Measurements from ENCODE around the gene C10orf90.

Gene C10orf90

GRCh38 chr10:126376956-126377355, 293.5 kb downstream of the C10orf90 start:
- no peak overlapping the region for H3K23ac ChIP-seq (ENCODE audit: low read depth, low read length, poor library complexity)
- H2AFZ ChIP-seq (ENCODE audit: low read length), result no peak overlapping the region
- H3K9ac ChIP-seq (ENCODE audit: low read depth, low read length, poor library complexity), result no peak overlapping the region
- no peak overlapping the region for H2BK15ac ChIP-seq (ENCODE audit: low read length)
- H3K9me3 ChIP-seq (replicated peaks in 1 of 2; ENCODE audit: control insufficient read depth in 2 of 2, insufficient read depth in 1 of 2, low read depth in 1 of 2, low read length in 2 of 2), result peaks cover 0 to 3% of the 10 kb centered on the region in 2 donors
- no peak overlapping the region for H3K27ac ChIP-seq (replicated peaks; ENCODE audit: low read length)
- no peaks in the 10 kb centered on the region for H3K36me3 ChIP-seq (replicated peaks in 1 of 2; ENCODE audit: control insufficient read depth in 2 of 2, insufficient read depth in 2 of 2, low read length in 2 of 2)
- no peak overlapping the region for H3K14ac ChIP-seq (ENCODE audit: low read length)
- DNase-seq (ENCODE audit: low spot score), result no peak
- no peak overlapping the region for H3K4me3 ChIP-seq (ENCODE audit: low read length in 2 of 2)
- no peak overlapping the region for H2BK12ac ChIP-seq (ENCODE audit: low read length)
- H4K8ac ChIP-seq (ENCODE audit: low read depth, low read length), result no peak overlapping the region
- H3K18ac ChIP-seq (ENCODE audit: low read length), result no peak overlapping the region
- H2BK120ac ChIP-seq (ENCODE audit: low read depth, low read length), result no peak overlapping the region
- H3K4ac ChIP-seq (ENCODE audit: low read length), result no peak overlapping the region
- H2AK5ac ChIP-seq (ENCODE audit: low read depth, low read length), result no peak overlapping the region
- no peaks in the 10 kb centered on the region for H3K79me1 ChIP-seq (ENCODE audit: low read depth, low read length)
- no peak overlapping the region for H3K4me2 ChIP-seq (ENCODE audit: insufficient read depth, low read length, poor library complexity, severe bottlenecking)
- no peaks in the 10 kb centered on the region for H3K27me3 ChIP-seq (ENCODE audit: control insufficient read depth in 3 of 3, insufficient read depth in 3 of 3, low read depth in 1 of 3, low read length in 3 of 3)
- WGBS, 2 donors (ENCODE audit: extremely low coverage in 2 of 2, insufficient read length in 2 of 2, insufficient replicate concordance in 1 of 2), result no CpG with 5 or more reads among the region's 2 CpGs
- no peak overlapping the region for H2BK5ac ChIP-seq (ENCODE audit: low read length)
- no peaks in the 10 kb centered on the region for H3K4me1 ChIP-seq (ENCODE audit: control insufficient read depth in 2 of 2, insufficient read depth in 1 of 2, low read depth in 1 of 2, low read length in 2 of 2)
- H4K91ac ChIP-seq (ENCODE audit: low read depth, low read length, poor library complexity), result no peak overlapping the region

- no peak overlapping the region for H3K27ac ChIP-seq (replicated peaks; ENCODE audit: low read length)
- H3K23ac ChIP-seq (ENCODE audit: low read depth, low read length, poor library complexity), result no peak overlapping the region
- H3K18ac ChIP-seq (ENCODE audit: low read length), result no peak overlapping the region
- H3K9me3 ChIP-seq (replicated peaks in 1 of 2; ENCODE audit: control insufficient read depth in 2 of 2, insufficient read depth in 1 of 2, low read depth in 1 of 2, low read length in 2 of 2), result peaks cover 0 to 3% of the 10 kb centered on the region in 2 donors
- H3K4me3 ChIP-seq (ENCODE audit: low read length in 2 of 2), result no peak overlapping the region
- no peaks in the 10 kb centered on the region for H3K36me3 ChIP-seq (replicated peaks in 1 of 2; ENCODE audit: control insufficient read depth in 2 of 2, insufficient read depth in 2 of 2, low read length in 2 of 2)
- no peaks in the 10 kb centered on the region for H3K4me1 ChIP-seq (ENCODE audit: control insufficient read depth in 2 of 2, insufficient read depth in 1 of 2, low read depth in 1 of 2, low read length in 2 of 2)
- no peak overlapping the region for H3K4me2 ChIP-seq (ENCODE audit: insufficient read depth, low read length, poor library complexity, severe bottlenecking)
- H3K9ac ChIP-seq (ENCODE audit: low read depth, low read length, poor library complexity), result no peak overlapping the region
- H2BK120ac ChIP-seq (ENCODE audit: low read depth, low read length), result no peak overlapping the region
- H2BK5ac ChIP-seq (ENCODE audit: low read length), result no peak overlapping the region
- no peaks in the 10 kb centered on the region for H3K79me1 ChIP-seq (ENCODE audit: low read depth, low read length)
- H4K91ac ChIP-seq (ENCODE audit: low read depth, low read length, poor library complexity), result no peak overlapping the region
- WGBS, 2 donors (ENCODE audit: extremely low coverage in 2 of 2, insufficient read length in 2 of 2, insufficient replicate concordance in 1 of 2), result no CpG with 5 or more reads among the region's 1 CpG
- H3K14ac ChIP-seq (ENCODE audit: low read length), result no peak overlapping the region
- H2BK15ac ChIP-seq (ENCODE audit: low read length), result no peak overlapping the region
- no peak for DNase-seq (ENCODE audit: low spot score)
- H3K4ac ChIP-seq (ENCODE audit: low read length), result no peak overlapping the region
- no peak overlapping the region for H2BK12ac ChIP-seq (ENCODE audit: low read length)
- no peaks in the 10 kb centered on the region for H3K27me3 ChIP-seq (ENCODE audit: control insufficient read depth in 3 of 3, insufficient read depth in 3 of 3, low read depth in 1 of 3, low read length in 3 of 3)
- H4K8ac ChIP-seq (ENCODE audit: low read depth, low read length), result no peak overlapping the region
- H2AFZ ChIP-seq (ENCODE audit: low read length), result no peak overlapping the region
- H2AK5ac ChIP-seq (ENCODE audit: low read depth, low read length), result no peak overlapping the region
Observed at GRCh38 chr10:126375926-126376554, 294.5 kb downstream of the C10orf90 start.

- DNase-seq (ENCODE audit: low spot score), result no peak
- H3K23ac ChIP-seq (ENCODE audit: low read depth, low read length, poor library complexity), result no peak overlapping the region
- H2AK5ac ChIP-seq (ENCODE audit: low read depth, low read length), result no peak overlapping the region
- H2BK12ac ChIP-seq (ENCODE audit: low read length), result no peak overlapping the region
- no peak overlapping the region for H3K27ac ChIP-seq (replicated peaks; ENCODE audit: low read length)
- peaks cover 0 to 3% of the 10 kb centered on the region in 2 donors for H3K9me3 ChIP-seq (replicated peaks in 1 of 2; ENCODE audit: control insufficient read depth in 2 of 2, insufficient read depth in 1 of 2, low read depth in 1 of 2, low read length in 2 of 2)
- H3K79me1 ChIP-seq (ENCODE audit: low read depth, low read length), result no peaks in the 10 kb centered on the region
- H2BK120ac ChIP-seq (ENCODE audit: low read depth, low read length), result no peak overlapping the region
- no peak overlapping the region for H3K18ac ChIP-seq (ENCODE audit: low read length)
- no peak overlapping the region for H2AFZ ChIP-seq (ENCODE audit: low read length)
- no peak overlapping the region for H4K91ac ChIP-seq (ENCODE audit: low read depth, low read length, poor library complexity)
- no peak overlapping the region for H2BK5ac ChIP-seq (ENCODE audit: low read length)
- H4K8ac ChIP-seq (ENCODE audit: low read depth, low read length), result no peak overlapping the region
- no peaks in the 10 kb centered on the region for H3K27me3 ChIP-seq (ENCODE audit: control insufficient read depth in 3 of 3, insufficient read depth in 3 of 3, low read depth in 1 of 3, low read length in 3 of 3)
- H3K14ac ChIP-seq (ENCODE audit: low read length), result no peak overlapping the region
- no peak overlapping the region for H3K4me2 ChIP-seq (ENCODE audit: insufficient read depth, low read length, poor library complexity, severe bottlenecking)
- H3K4me1 ChIP-seq (ENCODE audit: control insufficient read depth in 2 of 2, insufficient read depth in 1 of 2, low read depth in 1 of 2, low read length in 2 of 2), result no peaks in the 10 kb centered on the region
- no peak overlapping the region for H2BK15ac ChIP-seq (ENCODE audit: low read length)
- H3K9ac ChIP-seq (ENCODE audit: low read depth, low read length, poor library complexity), result no peak overlapping the region
- no peaks in the 10 kb centered on the region for H3K36me3 ChIP-seq (replicated peaks in 1 of 2; ENCODE audit: control insufficient read depth in 2 of 2, insufficient read depth in 2 of 2, low read length in 2 of 2)
- H3K4ac ChIP-seq (ENCODE audit: low read length), result no peak overlapping the region
- no peak overlapping the region for H3K4me3 ChIP-seq (ENCODE audit: low read length in 2 of 2)
Observed at GRCh38 chr10:126375299-126375698, 295.2 kb downstream of the C10orf90 start.
